AG04450 (cell line): ENCODE measurements around the gene ST3GAL3. TPM values are rescaled to one million over a fixed set of nuclear protein-coding genes. Genes with fewer than 3 reads are reported as not detected.

Experiments used
- CTCF ChIA-PET: fragments of 300-600, 350-600 bp; formaldehyde crosslinking; extraction: SDS; loops from one replicate; lab custom pipeline; 2022; ENCODE audit warnings: antibody characterized with exemption, inconsistent platforms; lab: Charles Lee
- POLR2A ChIA-PET: fragments of 350-600 bp; formaldehyde crosslinking; extraction: SDS; loops from one replicate; lab custom pipeline; 2021; ENCODE audit warnings: antibody characterized with exemption, inconsistent platforms; lab: Yijun Ruan, JAX
- DNase-seq: peaks from one replicate; pipeline ENCODE4 v3.0.0-alpha.2; 2011; ENCODE audit warnings: low read depth, low spot score
- H3K27ac ChIP-seq: one replicate; pipeline ENCODE4 v1.5.1; 2012; ENCODE audit warnings: low read depth, low read length, control low read depth
- H3K27me3 ChIP-seq: one replicate; pipeline ENCODE4 v1.6.0; 2012; ENCODE audit warnings: low read length; ENCODE audit not compliant: control insufficient read depth, insufficient read depth
- H3K4me3 ChIP-seq: 2 replicates; pipeline ENCODE4 v1.5.1; 2011; ENCODE audit warnings: mild to moderate bottlenecking, low read depth, low read length, control low read depth
- H3K9me3 ChIP-seq: 2 replicates; pipeline ENCODE4 v1.5.1; 2012; ENCODE audit warnings: low read length; ENCODE audit not compliant: control insufficient read depth, insufficient read depth
- CTCF ChIP-seq: IDR thresholded peaks from 2 replicates; pipeline ENCODE4 v1.5.1; 2011; ENCODE audit warnings: low read depth, low read length, control low read depth, inconsistent platforms
- polyA plus RNA-seq: library from polyadenylated mRNA; depleted of rRNA; stranded (reverse); fragments of >200 nt; gene quantifications from 2 replicates; pipeline ENCODE4 v1.2.3, GENCODE V29; 2011

The ST3GAL3 gene
- polyA plus RNA-seq, 1 experiment = 11.5 TPM

- no peak for TF ChIP-seq CTCF
- DNase-seq = no peak
- Histone ChIP-seq H3K4me3 (no peak overlapping the region), H3K27ac (no peak overlapping the region), H3K9me3 (no peaks in the 10 kb centered on the region), H3K27me3 (no peaks in the 10 kb centered on the region)
- ChIA-PET POLR2A (no interaction called here), CTCF (no interaction called here)
These were observed 175.4 kb downstream of the ST3GAL3 start for GRCh38 chr1:43882763-43883162.

GRCh38 chr1:43883321-43883720, 176.0 kb downstream of the ST3GAL3 start:
- no peak for TF ChIP-seq CTCF
- ChIA-PET POLR2A (no interaction called here), CTCF (interaction anchor here (2.1 kb wide), 1 partner anchor 120 kb away, joined by 4 read pairs; no protein-coding TSS in a partner anchor)
- no peak for DNase-seq
- no peak overlapping the region for H3K4me3 ChIP-seq
- no peaks in the 10 kb centered on the region for H3K9me3 ChIP-seq
- H3K27ac ChIP-seq = no peak overlapping the region
- no peaks in the 10 kb centered on the region for H3K27me3 ChIP-seq

DNA sequence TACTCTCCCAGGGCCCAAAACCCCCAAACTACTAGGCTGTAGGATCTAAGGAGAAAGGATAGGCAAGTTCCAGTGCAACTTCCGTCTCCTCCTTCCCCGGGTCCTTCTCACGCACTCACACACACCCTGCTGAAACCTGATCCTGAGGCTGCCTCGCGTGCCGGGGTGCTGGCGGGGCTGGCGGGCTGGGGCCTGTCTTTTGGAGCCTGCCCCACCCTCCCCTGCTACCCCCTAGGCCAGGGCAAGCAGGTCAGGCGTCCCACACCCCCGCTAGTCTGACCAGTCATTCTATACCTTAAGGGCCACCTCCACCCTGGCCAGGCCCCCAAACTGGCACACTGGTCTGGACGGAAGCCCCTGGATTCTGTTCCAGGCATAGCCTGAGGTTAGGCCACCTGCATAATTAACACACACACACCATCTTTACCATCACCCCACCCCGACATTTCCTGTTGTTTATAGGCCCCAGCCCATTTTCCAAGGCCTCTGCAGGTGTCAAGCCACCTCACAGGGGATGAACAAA, 178.0 kb downstream of the ST3GAL3 start:
- Histone ChIP-seq H3K27ac (no peak overlapping the region), H3K4me3 (no peak overlapping the region), H3K27me3 (no peaks in the 10 kb centered on the region), H3K9me3 (no peaks in the 10 kb centered on the region)
- CTCF ChIA-PET = interaction anchor here (2.1 kb wide), 1 partner anchor 122 kb away, joined by 4 read pairs; no protein-coding TSS in a partner anchor
- POLR2A ChIA-PET = no interaction called here
- DNase-seq = no peak
- TF ChIP-seq CTCF = no peak

DNA sequence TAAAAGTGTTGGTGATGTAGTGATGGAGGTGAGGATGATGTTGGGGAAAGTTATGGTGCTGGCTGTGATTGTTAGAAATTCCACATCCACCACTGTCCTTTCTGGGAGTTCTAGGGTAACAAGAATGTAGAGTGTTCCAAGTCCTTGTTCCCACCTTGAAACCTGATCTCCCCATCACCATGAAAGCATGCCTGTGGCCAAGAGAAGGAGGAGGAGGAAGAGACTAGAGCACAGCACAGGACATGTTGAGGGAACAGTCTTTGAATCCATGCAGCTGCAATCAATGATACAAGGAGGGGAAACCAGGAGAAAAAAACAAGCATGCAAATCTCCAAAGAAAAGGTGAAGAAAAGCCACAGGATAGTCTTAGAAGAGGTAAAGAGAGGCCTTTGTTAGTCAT, 180.4 kb downstream of the ST3GAL3 start:
- Histone ChIP-seq H3K9me3 (no peaks in the 10 kb centered on the region), H3K4me3 (no peak overlapping the region), H3K27me3 (no peaks in the 10 kb centered on the region), H3K27ac (no peak overlapping the region)
- no peak for TF ChIP-seq CTCF
- ChIA-PET POLR2A (no interaction called here), CTCF (no interaction called here)
- DNase-seq = no peak

DNA sequence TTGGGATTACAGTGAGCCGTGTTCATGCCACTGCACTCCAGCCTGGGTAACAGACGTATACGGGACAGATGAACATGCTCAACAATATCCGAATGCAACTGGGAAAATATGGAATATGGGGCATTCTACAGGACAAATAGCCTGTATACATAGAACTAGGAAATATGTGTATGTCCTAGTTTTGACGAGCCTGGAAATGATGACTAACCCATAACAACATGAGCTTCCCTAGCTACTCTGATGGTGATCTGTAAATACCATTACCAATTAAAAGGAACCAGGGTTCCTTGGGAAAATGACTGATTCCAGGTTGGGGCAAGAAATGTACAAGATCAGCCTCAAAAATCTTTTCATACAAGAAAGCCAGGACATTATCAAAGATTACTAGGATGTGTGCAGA, 183.5 kb downstream of the ST3GAL3 start:
- ChIA-PET POLR2A (no interaction called here), CTCF (interaction anchor here (2.4 kb wide), 1 partner anchor 127 kb away, joined by 9 read pairs; no protein-coding TSS in a partner anchor)
- Histone ChIP-seq H3K4me3 (no peak overlapping the region), H3K9me3 (no peaks in the 10 kb centered on the region), H3K27me3 (no peaks in the 10 kb centered on the region), H3K27ac (no peak overlapping the region)
- DNase-seq = no peak
- TF ChIP-seq CTCF = no peak
